ENCODE data around the gene PNN.
"Not testable (repeated sequence)": the region's sequence is repeated elsewhere in the genome, so short reads cannot be mapped to it uniquely, and the experiment has no call there.

PNN gene

GRCh38 chr14:39203659-39204606 lies 28.9 kb downstream of the PNN start:
- no peak for TF ChIP-seq CTCF (IDR thresholded peaks at IDR 0.05; ENCODE audit: low read depth, low read length, missing control alignments)
- H3K4me3 ChIP-seq (ENCODE audit: low read depth, low read length) = no peak overlapping the region
- no peak for DNase-seq (ENCODE audit: low read depth)

- not testable (repeated sequence) for H3K4me3 ChIP-seq (ENCODE audit: low read depth, low read length); DNase-seq (ENCODE audit: low read depth)
Measured at GRCh38 chr14:39207430-39207829, 32.4 kb downstream of the PNN start.

GRCh38 chr14:39211109-39211741 lies 36.2 kb downstream of the PNN start:
- no peak for DNase-seq (ENCODE audit: low read depth)
- no peak for TF ChIP-seq CTCF (IDR thresholded peaks at IDR 0.05; ENCODE audit: low read depth, low read length, missing control alignments)
- no peak overlapping the region for H3K4me3 ChIP-seq (ENCODE audit: low read depth, low read length)

- no peak for TF ChIP-seq CTCF (IDR thresholded peaks at IDR 0.05; ENCODE audit: low read depth, low read length, missing control alignments)
- no peak overlapping the region for H3K4me3 ChIP-seq (ENCODE audit: low read depth, low read length)
- DNase-seq (ENCODE audit: low read depth) = no peak
Measured at GRCh38 chr14:39212034-39212433, 37.0 kb downstream of the PNN start.

GRCh38 chr14:39212693-39213092 lies 37.6 kb downstream of the PNN start:
- no peak for TF ChIP-seq CTCF (IDR thresholded peaks at IDR 0.05; ENCODE audit: low read depth, low read length, missing control alignments)
- no peak for DNase-seq (ENCODE audit: low read depth)
- no peak overlapping the region for H3K4me3 ChIP-seq (ENCODE audit: low read depth, low read length)

GRCh38 chr14:39217214-39217879 lies 42.3 kb downstream of the PNN start:
- no peak for DNase-seq (ENCODE audit: low read depth)
- H3K4me3 ChIP-seq (ENCODE audit: low read depth, low read length) = no peak overlapping the region
- no peak for TF ChIP-seq CTCF (IDR thresholded peaks at IDR 0.05; ENCODE audit: low read depth, low read length, missing control alignments)

- H3K4me3 ChIP-seq (ENCODE audit: low read depth, low read length) = no peak overlapping the region
- TF ChIP-seq CTCF (IDR thresholded peaks at IDR 0.05; ENCODE audit: low read depth, low read length, missing control alignments) = no peak
Measured at GRCh38 chr14:39218171-39218769, 43.2 kb downstream of the PNN start.

More at GRCh38 chr14:39218171-39218769, 43.2 kb downstream of the PNN start:
- no peak for DNase-seq (ENCODE audit: low read depth)
